Measurements from ENCODE around the gene HIF3A.

DNA sequence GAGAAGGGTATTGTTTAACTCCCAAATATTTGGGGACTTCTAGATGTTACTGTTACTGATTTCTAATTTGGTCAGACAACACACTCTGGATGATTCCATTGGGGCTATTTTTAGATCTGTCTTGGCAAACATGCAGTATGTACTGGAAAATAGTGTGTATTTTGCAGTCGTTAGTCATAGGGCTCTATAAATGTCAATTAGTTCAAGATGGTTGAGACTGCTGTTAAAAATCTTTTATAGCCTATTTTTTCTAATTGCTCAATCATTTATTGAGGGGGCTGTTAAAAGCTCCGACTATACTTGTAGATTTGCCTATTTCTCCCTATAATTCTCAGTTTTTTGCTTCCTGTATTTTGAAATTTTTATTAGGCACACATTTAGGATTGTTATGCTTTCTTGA, 81.4 kb downstream of the HIF3A start:
- no peak for TF ChIP-seq POLR2A (IDR thresholded peaks at IDR 0.05; ENCODE audit: low read length)
- TF ChIP-seq, protein P1, sequence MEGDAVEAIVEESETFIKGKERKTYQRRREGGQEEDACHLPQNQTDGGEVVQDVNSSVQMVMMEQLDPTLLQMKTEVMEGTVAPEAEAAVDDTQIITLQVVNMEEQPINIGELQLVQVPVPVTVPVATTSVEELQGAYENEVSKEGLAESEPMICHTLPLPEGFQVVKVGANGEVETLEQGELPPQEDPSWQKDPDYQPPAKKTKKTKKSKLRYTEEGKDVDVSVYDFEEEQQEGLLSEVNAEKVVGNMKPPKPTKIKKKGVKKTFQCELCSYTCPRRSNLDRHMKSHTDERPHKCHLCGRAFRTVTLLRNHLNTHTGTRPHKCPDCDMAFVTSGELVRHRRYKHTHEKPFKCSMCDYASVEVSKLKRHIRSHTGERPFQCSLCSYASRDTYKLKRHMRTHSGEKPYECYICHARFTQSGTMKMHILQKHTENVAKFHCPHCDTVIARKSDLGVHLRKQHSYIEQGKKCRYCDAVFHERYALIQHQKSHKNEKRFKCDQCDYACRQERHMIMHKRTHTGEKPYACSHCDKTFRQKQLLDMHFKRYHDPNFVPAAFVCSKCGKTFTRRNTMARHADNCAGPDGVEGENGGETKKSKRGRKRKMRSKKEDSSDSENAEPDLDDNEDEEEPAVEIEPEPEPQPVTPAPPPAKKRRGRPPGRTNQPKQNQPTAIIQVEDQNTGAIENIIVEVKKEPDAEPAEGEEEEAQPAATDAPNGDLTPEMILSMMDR (IDR thresholded peaks at IDR 0.05), result no peak

Measured in A549 (cell line).